OCI-LY7 (cell line): ENCODE measurements around the gene MPL. TPM values are rescaled to one million over a fixed set of nuclear protein-coding genes. Genes with fewer than 3 reads are reported as not detected.

Experiments used
- BruUV-seq: library from RNA; stranded (reverse); fragments of 400-500 nt; replicated peaks from 2 replicates; lab custom pipeline; 2021; lab: Mats Ljungman, UMichigan
- CTCF ChIA-PET: fragments of 300-600 bp; sonication (Branson Sonifier 250); formaldehyde crosslinking; loops from one replicate; lab custom pipeline; 2022; ENCODE audit warnings: antibody characterized with exemption; ENCODE audit not compliant: unreplicated experiment; lab: Charles Lee
- POLR2A ChIA-PET: fragments of 300-600 bp; sonication (Branson Sonifier 250); formaldehyde crosslinking; loops from one replicate; lab custom pipeline; 2022; ENCODE audit warnings: antibody characterized with exemption; lab: Charles Lee
- DNase-seq: peaks from one replicate; pipeline ENCODE4 v3.0.0-alpha.2; 2015; ENCODE audit warnings: low spot score
- H2AFZ ChIP-seq: fragments of 200-600 bp; sonication (generic), shearing (Covaris generic); 2 replicates; pipeline ENCODE4 v1.6.1; 2014; ENCODE audit warnings: mild to moderate bottlenecking, antibody characterized with exemption, low read length, moderate library complexity
- H3K27ac ChIP-seq: fragments of 200-600 bp; sonication (generic); 2 replicates; pipeline ENCODE4 v1.5.1; 2014; ENCODE audit warnings: mixed run types, low read depth, mild to moderate bottlenecking, moderate library complexity, low read length, inconsistent platforms; ENCODE audit not compliant: poor library complexity, severe bottlenecking
- H3K36me3 ChIP-seq: fragments of 200-600 bp; sonication (generic); 2 replicates; pipeline ENCODE4 v1.6.1; 2014; ENCODE audit warnings: mild to moderate bottlenecking, antibody characterized with exemption, low read length, moderate library complexity, mixed read lengths; ENCODE audit not compliant: insufficient read depth
- H3K4me1 ChIP-seq: fragments of 200-600 bp; sonication (generic); 2 replicates; pipeline ENCODE4 v1.5.1; 2014; ENCODE audit warnings: mild to moderate bottlenecking, low read length; ENCODE audit not compliant: insufficient read depth, poor library complexity, severe bottlenecking
- H3K4me2 ChIP-seq: fragments of 200-600 bp; sonication (generic); 2 replicates; pipeline ENCODE4 v1.6.1; 2014; ENCODE audit warnings: mild to moderate bottlenecking, low read length
- H3K4me3 ChIP-seq: fragments of 200-600 bp; sonication (generic); 2 replicates; pipeline ENCODE4 v1.5.1; 2014; ENCODE audit warnings: mild to moderate bottlenecking, low read depth, low read length; ENCODE audit not compliant: poor library complexity, severe bottlenecking
- H3K79me2 ChIP-seq: fragments of 200-600 bp; sonication (generic); 2 replicates; pipeline ENCODE4 v1.6.1; 2016; ENCODE audit warnings: low read depth, mild to moderate bottlenecking, low read length, moderate library complexity, mixed read lengths; ENCODE audit not compliant: insufficient read depth
- H3K9me2 ChIP-seq: fragments of 200-600 bp; sonication (generic); 2 replicates; pipeline ENCODE4 v1.6.1; 2016; ENCODE audit warnings: mild to moderate bottlenecking, low read length, mixed read lengths; ENCODE audit not compliant: insufficient read depth
- H3K9me3 ChIP-seq: fragments of 200-600 bp; sonication (generic); 2 replicates; pipeline ENCODE4 v1.6.1; 2014; ENCODE audit warnings: mild to moderate bottlenecking, mixed run types, low read length, mixed read lengths
- H4K20me1 ChIP-seq: fragments of 200-600 bp; sonication (generic); 2 replicates; pipeline ENCODE4 v1.6.1; 2014; ENCODE audit warnings: mild to moderate bottlenecking, antibody characterized with exemption, low read length, moderate library complexity, mixed read lengths; ENCODE audit not compliant: insufficient read depth
- CTCF ChIP-seq: fragments of 200-600 bp; sonication (generic); conservative IDR thresholded peaks from 2 replicates; pipeline ENCODE4 v1.5.1; 2014; ENCODE audit warnings: mild to moderate bottlenecking, antibody characterized with exemption, low read length, moderate library complexity, mixed read lengths
- EZH2phosphoT487 ChIP-seq: fragments of 200-600 bp; sonication (generic); IDR thresholded peaks from 2 replicates; pipeline ENCODE4 v1.6.1; 2018; ENCODE audit warnings: low read depth, borderline replicate concordance, mild to moderate bottlenecking, mixed run types, antibody characterized with exemption, low read length, moderate library complexity, mixed read lengths
- intact Hi-C: fragments of 100-400 bp; cut with micrococcal nuclease; formaldehyde crosslinking; loops from one replicate; pipeline ENCODE4 v1.10.0; 2022; ENCODE audit not compliant: unreplicated experiment
- total RNA-seq, 2 experiments: library from RNA; depleted of rRNA in 1 of 2; stranded (reverse); fragments of >200 nt in 1 of 2; shearing (Covaris generic) in 1 of 2; gene quantifications; 2 replicates each; pipeline ENCODE4 v1.2.3, GENCODE V29; 2014 to 2022

MPL gene
- total RNA-seq, 2 experiments from 2014 or later, result not detected

GRCh38 chr1:43305461-43305860, 32.2 kb upstream of the MPL start:
- Histone ChIP-seq H3K4me3 (no peak overlapping the region), H2AFZ (no peak overlapping the region), H3K36me3 (no peaks in the 10 kb centered on the region), H4K20me1 (no peaks in the 10 kb centered on the region), H3K79me2 (no peaks in the 10 kb centered on the region), H3K9me2 (no peaks in the 10 kb centered on the region), H3K27ac (no peak overlapping the region), H3K9me3 (no peaks in the 10 kb centered on the region), H3K4me1 (peaks cover 13% of the 10 kb centered on the region), H3K4me2 (peak overlapping the region; percentile 6; the same call in 1 of the 2 replicates)
- ChIA-PET POLR2A (interaction anchor here (0.7 to 1.0 kb wide), 2 partner anchors 10 to 454 kb away, joined by 3 to 5 read pairs; no protein-coding TSS in a partner anchor), CTCF (no interaction called here)
- no peak for TF ChIP-seq EZH2phosphoT487
- TF ChIP-seq CTCF, result no peak
- peak; percentile 69 for DNase-seq
- BruUV-seq, result no TSS peak
- intact Hi-C loops, result no loop called here

- H3K9me3 ChIP-seq, result no peaks in the 10 kb centered on the region
- H4K20me1 ChIP-seq, result no peaks in the 10 kb centered on the region
- H3K4me1 ChIP-seq, result peaks cover 13% of the 10 kb centered on the region
- no peak overlapping the region for H3K27ac ChIP-seq
- H3K9me2 ChIP-seq, result no peaks in the 10 kb centered on the region
- no TSS peak for BruUV-seq
- H3K4me3 ChIP-seq, result no peak overlapping the region
- H3K4me2 ChIP-seq, result 0 out of 2 replicates have a peak overlapping the region, but pooled peaks have one; percentile 6
- H2AFZ ChIP-seq, result no peak overlapping the region
- POLR2A ChIA-PET, result interaction anchor here (0.7 to 1.0 kb wide), 4 partner anchors 11 to 455 kb away, joined by 3 to 5 read pairs (median 3); partner anchors contain the start of gene ELOVL1
- CTCF ChIA-PET, result no interaction called here
- intact Hi-C loops, result no loop called here
- no peaks in the 10 kb centered on the region for H3K36me3 ChIP-seq
- peak; percentile 7 for DNase-seq
- no peaks in the 10 kb centered on the region for H3K79me2 ChIP-seq
- no peak for TF ChIP-seq EZH2phosphoT487
- TF ChIP-seq CTCF, result no peak
These were observed 31.5 kb upstream of the MPL start for GRCh38 chr1:43305926-43306687.
